GM18868 (cell line): ENCODE data around the gene ACBD4.

ENCODE experiments used
- ATAC-seq: cut with Tn5 transposase; IDR thresholded peaks from one replicate; pipeline ENCODE4 v1.9.1; 2021; ENCODE audit warnings: mild to moderate bottlenecking, moderate library complexity; ENCODE audit not compliant: unreplicated experiment

ACBD4 gene

DNA sequence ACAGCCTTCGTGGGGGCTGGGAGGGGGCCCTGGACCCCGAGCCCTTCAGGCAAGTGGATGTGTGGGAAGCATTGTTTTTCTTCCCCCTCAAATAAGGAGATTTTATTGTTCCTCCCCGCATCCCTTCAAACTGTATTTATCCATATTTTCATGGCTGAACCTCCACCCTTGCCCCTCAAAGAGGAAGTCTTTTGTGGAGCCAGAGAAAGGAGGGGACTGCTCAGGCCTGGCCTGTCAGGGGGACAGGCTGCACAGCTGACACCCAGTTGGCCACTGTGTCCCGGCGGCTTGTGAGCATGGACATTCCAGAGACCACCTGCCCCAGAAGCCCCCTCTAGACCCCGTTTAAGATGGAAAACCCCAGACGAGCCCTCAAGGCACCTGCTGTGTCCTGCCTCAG, 42.1 kb downstream of the ACBD4 start:
- ATAC-seq, result no peak

DNA sequence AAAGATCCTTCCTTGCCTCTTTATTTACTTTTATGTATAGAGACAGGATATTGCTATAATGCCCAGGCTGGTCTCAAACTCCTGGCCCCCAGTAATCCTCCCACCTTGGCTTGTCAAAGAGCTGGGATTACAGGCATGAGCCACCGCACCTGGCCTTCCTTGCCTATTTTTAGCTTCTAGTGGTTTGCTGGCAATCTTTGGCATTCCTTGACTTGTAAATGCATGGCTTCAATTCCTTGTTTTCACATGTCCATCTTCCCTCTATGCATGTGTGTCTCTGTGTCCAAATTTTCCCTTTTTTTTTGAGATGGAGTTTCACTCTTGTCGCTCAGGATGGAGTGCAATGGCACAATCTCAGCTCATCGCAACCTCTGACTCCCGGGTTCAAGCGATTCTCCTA, 48.7 kb downstream of the ACBD4 start:
- ATAC-seq, result no peak

DNA sequence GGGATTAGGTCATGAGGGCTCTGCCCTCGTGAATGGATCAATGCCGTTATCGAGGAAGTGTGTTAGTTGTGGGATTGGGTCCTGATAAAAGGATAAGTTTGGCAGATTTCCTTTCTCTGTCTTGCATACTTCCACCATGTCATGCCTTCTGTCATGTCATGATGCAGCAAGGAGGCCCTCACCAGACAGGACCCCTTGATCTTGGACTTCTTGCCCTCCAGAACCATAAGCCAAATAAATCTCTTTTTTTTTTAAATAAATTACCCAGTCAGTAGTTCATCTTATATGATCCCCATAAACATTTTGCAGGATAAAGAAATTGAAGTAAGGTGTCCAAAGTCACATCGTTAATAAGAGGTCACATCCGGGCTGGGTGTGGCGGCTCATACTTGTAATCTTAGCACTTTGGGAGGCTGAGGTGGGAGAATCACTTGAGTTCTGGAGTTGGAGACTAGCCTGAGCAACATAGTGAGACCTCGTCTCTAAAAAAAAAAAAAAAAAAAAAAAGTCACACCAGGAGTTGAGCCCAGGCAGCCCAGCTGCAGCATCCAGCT, 51.4 kb downstream of the ACBD4 start:
- no peak for ATAC-seq

DNA sequence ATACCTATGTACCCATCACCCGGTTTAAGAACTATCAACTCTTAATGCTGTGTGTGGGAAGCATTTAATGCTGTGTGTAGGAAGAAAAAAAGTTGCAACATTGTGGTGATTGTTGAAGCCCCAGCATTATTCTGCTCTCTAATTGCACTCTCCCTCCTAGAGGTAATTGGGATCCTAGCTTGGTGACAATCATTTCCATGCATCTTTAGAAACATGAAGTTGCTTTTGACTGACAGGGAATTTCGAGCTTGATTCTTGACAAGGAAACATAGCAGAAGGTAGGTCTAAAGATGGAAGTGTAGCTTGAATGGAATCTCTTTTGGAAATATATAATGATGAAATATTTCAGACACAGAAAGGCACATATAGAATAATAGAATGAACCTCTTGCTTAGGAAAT, 53.5 kb downstream of the ACBD4 start:
- ATAC-seq, result no peak

DNA sequence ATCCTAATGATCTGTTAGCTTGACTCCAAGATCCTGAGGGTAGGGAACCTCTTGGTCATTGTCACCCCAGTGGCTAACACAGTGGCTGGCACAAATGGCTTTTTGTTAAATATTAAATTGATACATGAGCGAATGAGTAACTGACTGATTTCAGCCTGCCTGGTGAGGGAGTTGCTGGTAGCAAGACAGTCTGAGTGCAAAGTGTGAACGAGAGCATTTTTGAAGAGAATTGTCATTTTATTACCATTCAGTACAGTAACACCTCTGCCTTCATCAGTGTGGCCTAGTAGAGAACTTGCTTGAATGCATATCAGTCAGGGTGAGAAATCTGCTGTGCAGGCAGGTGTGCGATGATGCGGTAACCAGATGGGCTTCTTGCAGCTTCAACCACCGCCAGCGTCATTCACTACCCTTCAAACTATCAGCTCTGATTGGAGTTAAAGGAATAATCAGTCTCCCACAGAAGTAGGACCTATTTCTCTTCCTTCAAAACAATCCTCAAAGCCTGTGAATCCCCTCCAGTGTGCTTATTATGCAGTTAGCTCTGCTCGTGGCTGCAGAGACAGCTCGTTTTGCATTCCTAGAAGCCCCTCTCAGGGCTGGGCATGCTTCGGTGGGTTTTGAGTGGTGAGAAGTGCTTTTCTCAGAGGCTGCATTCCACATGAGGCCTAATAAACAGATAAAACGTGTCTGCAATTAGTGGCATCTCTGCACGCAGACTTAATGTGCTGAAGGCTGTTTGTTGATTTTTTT, 55.2 kb downstream of the ACBD4 start:
- ATAC-seq, result no peak
